ENCODE results near the gene C7orf25. TPM values are rescaled to one million over a fixed set of nuclear protein-coding genes. Genes with fewer than 3 reads are reported as not detected.
A peak's percentile ranks its signal among the peaks of the same experiment; 100 is the strongest.

Gene C7orf25
- total and polyA plus RNA-seq, 4 donors = 0.88 to 7.4 (median 2.1) TPM

- Histone ChIP-seq H3K4me3 (ENCODE audit: low read depth in 1 of 3, low read length in 3 of 3) (no peak overlapping the region), H3K9ac (ENCODE audit: low read depth in 1 of 2, low read length in 2 of 2) (peak overlapping the region in 1 of 2 donors; percentile 66), H3K27ac (ENCODE audit: low read depth in 1 of 2, low read length in 2 of 2) (peak overlapping the region; percentile 81 to 95), H3K27me3 (ENCODE audit: control insufficient read depth in 4 of 4, insufficient read depth in 4 of 4, low read length in 3 of 4) (no peaks in the 10 kb centered on the region), H3K36me3 (ENCODE audit: control insufficient read depth in 4 of 4, insufficient read depth in 3 of 4, low read depth in 1 of 4, low read length in 3 of 4) (peaks cover 0 to 3% (median 0%) of the 10 kb centered on the region in 4 donors), H3K4me1 (ENCODE audit: control insufficient read depth in 4 of 4, insufficient read depth in 4 of 4, low read length in 3 of 4) (peaks cover 0 to 26% (median 15%) of the 10 kb centered on the region in 4 donors), H3K9me3 (ENCODE audit: control insufficient read depth in 4 of 4, low read length in 3 of 4) (peaks cover 0 to 5% (median under 1%) of the 10 kb centered on the region in 4 donors)
- no peak for TF ChIP-seq HNF4G (IDR thresholded peaks at IDR 0.05)
- TF ChIP-seq FOXA1 (IDR thresholded peaks at IDR 0.05) = no peak
- no peak for TF ChIP-seq ZBTB33 (IDR thresholded peaks at IDR 0.05)
- TF ChIP-seq TAF1 (conservative IDR thresholded peaks at IDR 0.05) = no peak
- TF ChIP-seq EGR1 (IDR thresholded peaks at IDR 0.05; ENCODE audit: low read depth in 2 of 2) = no peak
- no peak for TF ChIP-seq SP1 (IDR thresholded peaks at IDR 0.05)
- TF ChIP-seq FOXA2 (IDR thresholded peaks at IDR 0.05) = no peak
- TF ChIP-seq RAD21 (IDR thresholded peaks at IDR 0.05) = no peak
- TF ChIP-seq MAX (IDR thresholded peaks at IDR 0.05) = no peak
- no peak for TF ChIP-seq REST (IDR thresholded peaks at IDR 0.05)
- TF ChIP-seq ATF3 (IDR thresholded peaks at IDR 0.05) = no peak
- no peak for TF ChIP-seq CTCF (IDR thresholded peaks at IDR 0.05; ENCODE audit: low read depth, low read length, missing input control)
- no peak for TF ChIP-seq GABPA (IDR thresholded peaks at IDR 0.05 in 1 of 2, conservative IDR thresholded peaks at IDR 0.05 in 1 of 2)
- TF ChIP-seq NR2F2 (IDR thresholded peaks at IDR 0.05) = no peak
- TF ChIP-seq HNF4A (conservative IDR thresholded peaks at IDR 0.05) = no peak
- TF ChIP-seq JUND (IDR thresholded peaks at IDR 0.05) = no peak
- no peak for TF ChIP-seq YY1 (IDR thresholded peaks at IDR 0.05)
- no peak for DNase-seq (ENCODE audit: low spot score)
These were observed 24.9 kb downstream of the C7orf25 start for GRCh38 chr7:42886893-42887505.

All from liver (tissue), 9 donors.